ENCODE data around the gene ACSL3.

DNA sequence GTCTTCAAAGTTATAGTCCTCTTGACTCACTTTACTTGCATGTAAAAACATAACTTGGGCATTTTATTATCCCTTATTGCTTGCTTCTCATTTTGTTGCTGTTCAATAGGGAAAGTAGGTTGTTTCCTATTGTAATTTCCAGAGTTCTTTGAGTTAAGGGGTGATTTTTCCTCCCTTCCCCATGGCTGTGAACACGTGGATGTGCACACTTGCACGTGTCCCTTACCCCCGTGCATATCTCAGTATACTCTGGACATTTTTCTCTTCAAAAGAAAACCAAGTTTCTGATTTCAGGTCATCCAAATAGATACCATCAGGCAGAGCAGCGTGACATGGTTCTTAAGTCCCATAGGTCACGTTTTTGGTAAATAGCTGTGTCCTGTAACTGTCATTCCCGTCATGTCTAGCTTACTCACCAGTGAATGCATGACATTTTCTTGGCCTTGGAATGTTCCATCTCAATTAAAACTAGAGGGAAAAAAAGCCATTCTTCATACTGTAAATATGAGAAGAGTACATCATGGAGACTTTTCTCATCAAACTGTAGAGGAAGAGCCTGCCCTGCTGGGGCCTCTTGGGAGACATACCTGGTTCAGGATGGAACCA is 107.8 kb downstream of the ACSL3 start:
- no peak for TF ChIP-seq EZH2 (IDR thresholded peaks at IDR 0.05; ENCODE audit: borderline replicate concordance, low read length)
- no peak for TF ChIP-seq CTCF (IDR thresholded peaks at IDR 0.05; ENCODE audit: low read length)
